Stimulated activated CD8-positive, alpha-beta memory T cell treated with anti-CD3 and anti-CD28 coated beads, Interleukin-2, amount 100 ng/mL, for 48 hours (primary cell): ENCODE data around the gene GMPPB.
"Not testable (repeated sequence)": the region's sequence is repeated elsewhere in the genome, so short reads cannot be mapped to it uniquely, and the experiment has no call there.

Experiments
- DNase-seq, 2 donors: peaks; one replicate each; pipeline ENCODE4 v3.0.0-alpha.2; 2020; ENCODE audit warnings: low read depth in 2 of 2

Gene GMPPB

GRCh38 chr3:49714728-49715550 lies 8.8 kb downstream of the GMPPB start:
- DNase-seq = no peak

- no peak for DNase-seq
Measured at GRCh38 chr3:49713336-49714105, 10.2 kb downstream of the GMPPB start.

GRCh38 chr3:49712631-49713317 lies 11.0 kb downstream of the GMPPB start:
- no peak for DNase-seq

- DNase-seq = no peak
Measured at GRCh38 chr3:49712166-49712565, 11.6 kb downstream of the GMPPB start.

- no peak for DNase-seq
Measured at GRCh38 chr3:49711489-49711888, 12.3 kb downstream of the GMPPB start.

- DNase-seq = no peak
Measured at GRCh38 chr3:49709852-49710251, 13.9 kb downstream of the GMPPB start.

GRCh38 chr3:49707113-49707480 lies 16.7 kb downstream of the GMPPB start:
- no peak for DNase-seq

- no peak for DNase-seq
Measured at GRCh38 chr3:49706456-49707112, 17.2 kb downstream of the GMPPB start.

GRCh38 chr3:49705390-49705960 lies 18.3 kb downstream of the GMPPB start:
- DNase-seq = no peak

GRCh38 chr3:49704629-49705028 lies 19.1 kb downstream of the GMPPB start:
- DNase-seq = no peak

GRCh38 chr3:49703956-49704355 lies 19.8 kb downstream of the GMPPB start:
- DNase-seq = no peak

GRCh38 chr3:49703443-49703927 lies 20.3 kb downstream of the GMPPB start:
- peak in 1 of 2 donors; percentile 42 for DNase-seq

GRCh38 chr3:49702672-49703071 lies 21.1 kb downstream of the GMPPB start:
- no peak for DNase-seq

- no peak for DNase-seq
Measured at GRCh38 chr3:49701388-49702077, 22.2 kb downstream of the GMPPB start.

- DNase-seq = no peak
Measured at GRCh38 chr3:49700453-49701128, 23.2 kb downstream of the GMPPB start.

GRCh38 chr3:49700014-49700413 lies 23.7 kb downstream of the GMPPB start:
- DNase-seq = no peak

GRCh38 chr3:49699281-49699979 lies 24.3 kb downstream of the GMPPB start:
- no peak for DNase-seq

- not testable (repeated sequence) for DNase-seq
Measured at GRCh38 chr3:49695350-49696015, 28.3 kb downstream of the GMPPB start.
